HepG2 (cell line): ENCODE data around the gene PIM1. TPM values are rescaled to one million over a fixed set of nuclear protein-coding genes. Genes with fewer than 3 reads are reported as not detected.
A peak's percentile ranks its signal among the peaks of the same experiment; 100 is the strongest.

Source experiments
- DRAP1 ChIP-seq: IDR thresholded peaks from 2 replicates; pipeline ENCODE4 v1.6.1; 2016; ENCODE audit warnings: missing genetic modification reagents, missing compliant biosample characterization
- E2F2 ChIP-seq: sonication (generic); formaldehyde crosslinking; IDR thresholded peaks from 2 replicates; pipeline ENCODE4 v1.4.0; 2020; ENCODE audit warnings: missing genetic modification reagents, borderline replicate concordance
- ERF ChIP-seq: IDR thresholded peaks from 2 replicates; pipeline ENCODE4 v1.6.1; 2018; ENCODE audit warnings: missing biosample characterization, missing genetic modification reagents
- FOXC1 ChIP-seq: sonication (generic); formaldehyde crosslinking; IDR thresholded peaks from 2 replicates; pipeline ENCODE4 v1.8.0; 2022; ENCODE audit warnings: mild to moderate bottlenecking, missing genetic modification reagents, borderline replicate concordance
- HES4 ChIP-seq: sonication (generic); formaldehyde crosslinking; IDR thresholded peaks from 2 replicates; pipeline ENCODE4 v1.9.0; 2021; ENCODE audit warnings: mild to moderate bottlenecking, missing genetic modification reagents, borderline replicate concordance
- HOMEZ ChIP-seq: IDR thresholded peaks from 2 replicates; pipeline ENCODE4 v1.6.1; 2016; ENCODE audit warnings: low read depth
- IKZF4 ChIP-seq: sonication (generic); formaldehyde crosslinking; IDR thresholded peaks from 2 replicates; pipeline ENCODE4 v1.5.1; 2020; ENCODE audit warnings: borderline replicate concordance, mild to moderate bottlenecking, low read depth, missing genetic modification reagents; ENCODE audit errors: not compliant biosample characterization
- MED1 ChIP-seq: sonication (generic); formaldehyde crosslinking; IDR thresholded peaks from 2 replicates; pipeline ENCODE4 v1.4.0; 2020; ENCODE audit warnings: missing genetic modification reagents
- PHF8 ChIP-seq: sonication (generic); formaldehyde crosslinking; IDR thresholded peaks from 2 replicates; pipeline ENCODE4 v1.5.0; 2020; ENCODE audit warnings: missing genetic modification reagents
- SMAD3 ChIP-seq: sonication (generic); formaldehyde crosslinking; IDR thresholded peaks from 2 replicates; pipeline ENCODE4 v1.4.0; 2020; ENCODE audit warnings: missing genetic modification reagents
- TFDP2 ChIP-seq: sonication (generic); formaldehyde crosslinking; IDR thresholded peaks from 2 replicates; pipeline ENCODE4 v1.4.0; 2020; ENCODE audit warnings: missing genetic modification reagents
- ZFP36L2 ChIP-seq: sonication (generic); formaldehyde crosslinking; IDR thresholded peaks from 2 replicates; pipeline ENCODE4 v1.4.0; 2020; ENCODE audit warnings: missing genetic modification reagents
- ZNF20 ChIP-seq: sonication (generic); formaldehyde crosslinking; IDR thresholded peaks from 2 replicates; pipeline ENCODE4 v1.4.0; 2020; ENCODE audit warnings: mild to moderate bottlenecking, moderate library complexity, missing genetic modification reagents
- ZNF263 ChIP-seq: sonication (generic); formaldehyde crosslinking; IDR thresholded peaks from 2 replicates; pipeline ENCODE4 v1.4.0; 2020; ENCODE audit warnings: missing genetic modification reagents
- ZNF33B ChIP-seq: sonication (generic); formaldehyde crosslinking; IDR thresholded peaks from 2 replicates; pipeline ENCODE4 v1.5.1; 2020; ENCODE audit warnings: mild to moderate bottlenecking, missing genetic modification reagents
- ZNF513 ChIP-seq: sonication (generic); formaldehyde crosslinking; conservative IDR thresholded peaks from 2 replicates; pipeline ENCODE4 v1.5.0; 2020; ENCODE audit warnings: missing genetic modification reagents
- ZNF609 ChIP-seq: sonication (generic); formaldehyde crosslinking; IDR thresholded peaks from 2 replicates; pipeline ENCODE4 v1.4.0; 2020; ENCODE audit warnings: mild to moderate bottlenecking, missing genetic modification reagents, borderline replicate concordance
- ZNF724P ChIP-seq: sonication (generic); formaldehyde crosslinking; IDR thresholded peaks from 2 replicates; pipeline ENCODE4 v1.8.0; 2022; ENCODE audit warnings: missing genetic modification reagents, borderline replicate concordance
- ZSCAN20 ChIP-seq: sonication (generic); formaldehyde crosslinking; IDR thresholded peaks from 2 replicates; pipeline ENCODE4 v1.4.0; 2020; ENCODE audit warnings: missing genetic modification reagents, mild to moderate bottlenecking, borderline replicate concordance
- polyA plus RNA-seq, 8 experiments: library from polyadenylated mRNA; depleted of rRNA in 3 of 8; stranded (reverse) in 7 of 8; unstranded in 1 of 8; fragments of >200 nt; fragmentation: Illumina TruSeq in 4 of 8; extraction: Trizol in 4 of 8; gene quantifications; 2 replicates each; pipeline versions ENCODE4 v1.2.1 to v1.2.3, GENCODE V29; 2011 to 2016; ENCODE audit warnings: low read depth in 4 of 8, missing spikeins in 1 of 8, mixed read lengths in 1 of 8; ENCODE audit not compliant: insufficient read depth in 1 of 8
- total RNA-seq, 5 experiments: library from RNA; depleted of rRNA; stranded (reverse); fragments of >200 nt; fragmentation: Illumina TruSeq; extraction: Trizol; gene quantifications; 2 replicates each; pipeline ENCODE4 v1.2.3, GENCODE V29; 2016; ENCODE audit warnings: low read depth in 1 of 5

PIM1 gene
- total and polyA plus RNA-seq, 2 of the 13 experiments (the other 11 are each of a cell fraction or from before 2014, with no cell fraction given) = 29.4 to 117 TPM

- TF ChIP-seq SMAD3 (CRISPR knock-in tag) (peak; percentile 67; the same call in 1 of the 2 replicates), DRAP1 (CRISPR knock-in tag) (no peak), HES4 (CRISPR knock-in tag) (no peak), ZNF20 (CRISPR knock-in tag) (no peak), ZSCAN20 (CRISPR knock-in tag) (no peak), ZNF513 (CRISPR knock-in tag) (no peak), PHF8 (no peak), HOMEZ (CRISPR knock-in tag) (no peak), ZNF33B (CRISPR knock-in tag) (no peak), ZNF609 (CRISPR knock-in tag) (no peak), E2F2 (CRISPR knock-in tag) (no peak), ERF (0 out of 2 replicates have a peak, but pooled peaks have one; percentile 53), ZFP36L2 (CRISPR knock-in tag) (no peak), IKZF4 (CRISPR knock-in tag) (no peak), ZNF724P (CRISPR knock-in tag) (no peak), TFDP2 (CRISPR knock-in tag) (no peak), FOXC1 (CRISPR knock-in tag) (peak; percentile 58), MED1 (peak; percentile 50; the same call in 1 of the 2 replicates), ZNF263 (CRISPR knock-in tag) (peak; percentile 88)
These were observed 38.0 kb downstream of the PIM1 start (continued) for GRCh38 chr6:37207903-37208456.
